ENCODE results near the gene PFN1.

PFN1 gene

GRCh38 chr17:4895657-4896331, 52.5 kb downstream of the PFN1 start:
- Histone ChIP-seq H3K4me3 (ENCODE audit: low read length in 2 of 2) (no peak overlapping the region), H3K27ac (ENCODE audit: low read length) (no peak overlapping the region), H3K36me3 (ENCODE audit: control insufficient read depth in 2 of 2, insufficient read depth in 2 of 2, low read length in 2 of 2) (peaks cover 41 to 45% of the 10 kb centered on the region in 2 donors), H3K4me1 (ENCODE audit: control insufficient read depth, insufficient read depth, low read length) (peaks cover 21% of the 10 kb centered on the region), H3K27me3 (ENCODE audit: control insufficient read depth in 1 of 2, insufficient read depth in 2 of 2, low read length in 2 of 2) (peaks cover 19 to 24% of the 10 kb centered on the region in 2 donors), H3K9ac (ENCODE audit: low read length in 2 of 2) (no peak overlapping the region), H3K9me3 (ENCODE audit: control insufficient read depth in 2 of 2, low read length in 2 of 2) (no peaks in the 10 kb centered on the region)

All from stomach smooth muscle (tissue), 2 donors.